Esophagus squamous epithelium (tissue), 4 donors: ENCODE measurements around the gene SBDS.

Experiments used
- CTCF ChIP-seq, 6 experiments: fragments of 450-650 bp in 4 of 6; fragments of 200-600 bp in 2 of 6; sonication (generic) in 2 of 6; IDR thresholded peaks; one replicate each; pipeline ENCODE4 v1.5.1; 2016 to 2019; ENCODE audit warnings: antibody characterized with exemption in 6 of 6, mild to moderate bottlenecking in 4 of 6, moderate library complexity in 4 of 6
- POLR2A ChIP-seq, 4 donors: fragments of 450-650 bp; IDR thresholded peaks; one replicate each; pipeline ENCODE4 v1.6.1; 2017; ENCODE audit warnings: antibody characterized with exemption in 4 of 4, mild to moderate bottlenecking in 4 of 4, moderate library complexity in 3 of 4

DNA sequence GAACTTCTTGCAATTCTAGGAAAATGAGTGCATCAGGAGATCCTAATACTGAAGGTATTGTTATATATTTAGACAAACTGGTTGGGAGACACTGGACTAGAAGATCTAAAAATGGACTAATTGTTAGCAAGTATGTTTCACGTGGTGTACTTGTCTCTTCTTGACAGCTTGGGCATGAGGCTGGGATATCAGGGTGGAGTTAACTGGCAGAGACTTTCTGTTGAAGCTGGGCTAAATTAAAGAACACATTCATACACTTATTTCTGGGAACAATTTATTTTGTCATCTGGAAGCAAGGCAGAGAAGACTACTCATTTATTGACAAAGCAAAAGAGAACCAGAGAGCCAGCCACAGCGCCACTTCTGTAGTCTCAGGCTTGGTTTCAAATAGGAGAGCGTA lies 27.1 kb upstream of the SBDS start:
- TF ChIP-seq CTCF (IDR thresholded peaks at IDR 0.05) (no peak), POLR2A (IDR thresholded peaks at IDR 0.05) (no peak)
